Sigmoid colon (tissue), 7 donors: ENCODE data around the gene LITAF. TPM values are rescaled to one million over a fixed set of nuclear protein-coding genes. Genes with fewer than 3 reads are reported as not detected.

Source experiments
- DNase-seq: peaks from one replicate; pipeline ENCODE4 v3.0.0-alpha.2; 2019
- H3K27ac ChIP-seq, 4 donors: fragments of 200-600 bp; sonication (generic); one replicate each; pipeline ENCODE4 v1.5.1; 2016 to 2019; ENCODE audit warnings: mild to moderate bottlenecking in 1 of 4
- H3K27me3 ChIP-seq, 3 donors: fragments of 200-600 bp; sonication (generic); one replicate each; pipeline ENCODE4 v1.5.1; 2019; ENCODE audit warnings: mild to moderate bottlenecking in 1 of 3
- H3K36me3 ChIP-seq, 4 donors: fragments of 200-600 bp; sonication (generic); one replicate each; pipeline ENCODE4 v1.5.1; 2016 to 2019
- H3K4me1 ChIP-seq, 4 donors: fragments of 200-600 bp; sonication (generic); one replicate each; pipeline ENCODE4 v1.5.1; 2017 to 2019
- H3K4me3 ChIP-seq, 4 donors: fragments of 200-600 bp; sonication (generic); one replicate each; pipeline ENCODE4 v1.5.1; 2017 to 2019; ENCODE audit warnings: mild to moderate bottlenecking in 2 of 4, moderate library complexity in 1 of 4
- H3K9me3 ChIP-seq, 4 donors: fragments of 200-600 bp in 3 of 4; sonication (generic) in 3 of 4; one replicate each; pipeline versions ENCODE4 v1.5.1 to v1.6.1; 2013 to 2019
- CTCF ChIP-seq, 4 experiments: fragments of 450-650 bp in 3 of 4; fragments of 200-600 bp in 1 of 4; IDR thresholded peaks; one replicate each; pipeline ENCODE4 v1.5.1; 2016 to 2019; ENCODE audit warnings: antibody characterized with exemption in 4 of 4, mild to moderate bottlenecking in 3 of 4, moderate library complexity in 2 of 4
- EP300 ChIP-seq, 4 donors: sonication (generic); formaldehyde crosslinking; IDR thresholded peaks; one replicate each; pipeline ENCODE4 v1.6.1; 2017; ENCODE audit warnings: antibody characterized with exemption in 4 of 4
- POLR2A ChIP-seq, 2 donors: fragments of 450-650 bp; IDR thresholded peaks; one replicate each; pipeline ENCODE4 v1.6.1; 2016; ENCODE audit warnings: antibody characterized with exemption in 2 of 2, mild to moderate bottlenecking in 2 of 2, moderate library complexity in 2 of 2
- POLR2AphosphoS5 ChIP-seq, 4 donors: sonication (generic); formaldehyde crosslinking; IDR thresholded peaks; one replicate each; pipeline ENCODE4 v1.6.1; 2017; ENCODE audit warnings: antibody characterized with exemption in 4 of 4
- WGBS, 2 donors: extraction: QIAGEN DNeasy Blood & Tissue Kit; methylation state at CpG; one replicate each; pipeline ENCODE4 v1.1.7; 2013; 5-methylcytosine and 5-hydroxymethylcytosine counted together
- intact Hi-C: fragments of 100-400 bp; cut with DNase I; formaldehyde crosslinking; loops from one replicate; pipeline ENCODE4 v1.15.1; 2023
- polyA plus RNA-seq, 3 donors: library from polyadenylated mRNA; stranded (reverse); fragments of 200-250 nt; gene quantifications; one replicate each; pipeline ENCODE4 v1.2.3, GENCODE V29; 2013
- total RNA-seq, 4 donors: library from RNA; depleted of rRNA; stranded (reverse); fragments of >200 nt; gene quantifications; one replicate each; pipeline ENCODE4 v1.1.0, GENCODE V29; 2016
- donor health status: healthy with polysubstance abuse.
- donor health status: Bipolar disorder and iron deficiency.
- donor health status: healthy.

LITAF gene
- total and polyA plus RNA-seq, 7 donors: 20.6 to 307 (median 55.1) TPM

GRCh38 chr16:11601911-11602310 is 15.2 kb upstream of the LITAF start:
- no peak for TF ChIP-seq EP300 (IDR thresholded peaks at IDR 0.05)
- TF ChIP-seq POLR2A (IDR thresholded peaks at IDR 0.05): no peak
- TF ChIP-seq CTCF (IDR thresholded peaks at IDR 0.05): no peak
- no peak for TF ChIP-seq POLR2AphosphoS5 (IDR thresholded peaks at IDR 0.05)
- no peak for DNase-seq
- intact Hi-C loops: no loop called here
- Histone ChIP-seq H3K9me3 (no peaks in the 10 kb centered on the region), H3K27ac (no peak overlapping the region), H3K36me3 (no peaks in the 10 kb centered on the region), H3K4me3 (no peak overlapping the region), H3K4me1 (peaks cover 0 to 8% (median 7%) of the 10 kb centered on the region in 4 donors), H3K27me3 (peaks cover 0 to 13% (median 8%) of the 10 kb centered on the region in 3 donors)
- 95% methylated on average over 8 of the region's 8 CpGs for WGBS, 2 donors

- intact Hi-C loops: no loop called here
- WGBS, 2 donors: 90 to 94% methylated on average over 8 of the region's 8 CpGs
- Histone ChIP-seq H3K27me3 (peaks cover 0 to 13% (median 8%) of the 10 kb centered on the region in 3 donors), H3K36me3 (no peaks in the 10 kb centered on the region), H3K4me3 (no peak overlapping the region), H3K4me1 (peaks cover 0 to 12% (median 8%) of the 10 kb centered on the region in 4 donors), H3K27ac (no peak overlapping the region), H3K9me3 (no peaks in the 10 kb centered on the region)
- TF ChIP-seq CTCF (IDR thresholded peaks at IDR 0.05) (no peak), EP300 (IDR thresholded peaks at IDR 0.05) (no peak), POLR2A (IDR thresholded peaks at IDR 0.05) (no peak), POLR2AphosphoS5 (IDR thresholded peaks at IDR 0.05) (no peak)
- DNase-seq: no peak
Observed at GRCh38 chr16:11601425-11601824, 14.7 kb upstream of the LITAF start.

- intact Hi-C loops: no loop called here
- TF ChIP-seq POLR2A (IDR thresholded peaks at IDR 0.05): no peak
- no peak for TF ChIP-seq CTCF (IDR thresholded peaks at IDR 0.05)
- TF ChIP-seq EP300 (IDR thresholded peaks at IDR 0.05): no peak
- Histone ChIP-seq H3K27me3 (peaks cover 0 to 7% (median 1%) of the 10 kb centered on the region in 3 donors), H3K4me3 (no peak overlapping the region), H3K9me3 (no peaks in the 10 kb centered on the region), H3K27ac (no peak overlapping the region), H3K36me3 (no peaks in the 10 kb centered on the region), H3K4me1 (peaks cover 0 to 12% (median 8%) of the 10 kb centered on the region in 4 donors)
- WGBS, 2 donors: 94 to 96% methylated on average over 4 of the region's 4 CpGs
- no peak for DNase-seq
Observed at GRCh38 chr16:11599579-11599978, 12.9 kb upstream of the LITAF start.

GRCh38 chr16:11597235-11598095 is 10.7 kb upstream of the LITAF start:
- no peak overlapping the region for H3K4me3 ChIP-seq
- H3K36me3 ChIP-seq: no peaks in the 10 kb centered on the region
- peak in 1 of 4 donors; percentile 7 for TF ChIP-seq POLR2AphosphoS5 (IDR thresholded peaks at IDR 0.05)
- TF ChIP-seq CTCF (IDR thresholded peaks at IDR 0.05): no peak
- DNase-seq: no peak
- no peaks in the 10 kb centered on the region for H3K27me3 ChIP-seq
- peak overlapping the region; percentile 23 to 43 (median 40) for H3K27ac ChIP-seq
- peaks cover 0 to 12% (median 4%) of the 10 kb centered on the region in 4 donors for H3K4me1 ChIP-seq
- 43 to 60% methylated on average over 14 of the region's 14 CpGs for WGBS, 2 donors
- H3K9me3 ChIP-seq: no peaks in the 10 kb centered on the region
- intact Hi-C loops: no loop called here
